ENCODE measurements around the gene DBT.
"Not testable (repeated sequence)": the region's sequence is repeated elsewhere in the genome, so short reads cannot be mapped to it uniquely, and the experiment has no call there.

DBT gene

DNA sequence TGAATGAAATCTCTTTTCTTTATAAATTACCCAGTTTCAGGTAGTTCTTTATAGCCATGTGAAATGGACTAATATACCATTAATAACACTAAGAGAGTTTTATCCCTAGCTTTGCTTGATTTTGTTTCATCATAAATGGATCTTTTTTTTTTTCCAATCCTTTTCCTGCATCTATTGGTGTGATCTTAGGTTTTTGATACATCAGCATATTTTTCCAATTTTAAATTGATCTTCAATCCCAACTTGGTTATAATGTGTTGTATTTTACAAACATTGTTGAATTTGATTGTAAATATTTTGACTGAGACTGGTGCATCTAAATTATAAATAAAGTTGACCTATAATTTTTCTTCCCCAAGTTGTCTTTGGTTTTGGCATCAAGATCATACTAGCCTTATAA is 12.1 kb upstream of the DBT start:
- H3K36me3 ChIP-seq (ENCODE audit: control insufficient read depth, insufficient read depth, low read length) = no peaks in the 10 kb centered on the region
- DNase-seq (ENCODE audit: extremely low read depth, insufficient read length) = no peak
- no peak overlapping the region for H3K4me3 ChIP-seq (replicated peaks; ENCODE audit: low read depth, low read length)
- TF ChIP-seq CTCF (IDR thresholded peaks at IDR 0.05; ENCODE audit: insufficient read depth, low read length, poor library complexity, severe bottlenecking) = no peak
- no peaks in the 10 kb centered on the region for H3K27me3 ChIP-seq (replicated peaks; ENCODE audit: control insufficient read depth, insufficient read depth, low read length)

- not testable (repeated sequence) for H3K27me3 ChIP-seq (replicated peaks; ENCODE audit: control insufficient read depth, insufficient read depth, low read length); DNase-seq (ENCODE audit: extremely low read depth, insufficient read length); H3K4me3 ChIP-seq (replicated peaks; ENCODE audit: low read depth, low read length); H3K36me3 ChIP-seq (ENCODE audit: control insufficient read depth, insufficient read depth, low read length)
These were observed 8.8 kb upstream of the DBT start for GRCh38 chr1:100258427-100258826.

- H3K27me3 ChIP-seq (replicated peaks; ENCODE audit: control insufficient read depth, insufficient read depth, low read length) = not testable (repeated sequence)
These were observed 6.6 kb upstream of the DBT start for GRCh38 chr1:100256273-100256672.

GRCh38 chr1:100253552-100253951 is 3.9 kb upstream of the DBT start:
- Histone ChIP-seq H3K27me3 (replicated peaks; ENCODE audit: control insufficient read depth, insufficient read depth, low read length) (no peaks in the 10 kb centered on the region), H3K36me3 (ENCODE audit: control insufficient read depth, insufficient read depth, low read length) (no peaks in the 10 kb centered on the region), H3K4me3 (replicated peaks; ENCODE audit: low read depth, low read length) (no peak overlapping the region)
- DNase-seq (ENCODE audit: extremely low read depth, insufficient read length) = no peak
- no peak for TF ChIP-seq CTCF (IDR thresholded peaks at IDR 0.05; ENCODE audit: insufficient read depth, low read length, poor library complexity, severe bottlenecking)

More at GRCh38 chr1:100256273-100256672, 6.6 kb upstream of the DBT start:
- H3K36me3 ChIP-seq (ENCODE audit: control insufficient read depth, insufficient read depth, low read length); H3K4me3 ChIP-seq (replicated peaks; ENCODE audit: low read depth, low read length); DNase-seq (ENCODE audit: extremely low read depth, insufficient read length): not testable (repeated sequence)

DNA sequence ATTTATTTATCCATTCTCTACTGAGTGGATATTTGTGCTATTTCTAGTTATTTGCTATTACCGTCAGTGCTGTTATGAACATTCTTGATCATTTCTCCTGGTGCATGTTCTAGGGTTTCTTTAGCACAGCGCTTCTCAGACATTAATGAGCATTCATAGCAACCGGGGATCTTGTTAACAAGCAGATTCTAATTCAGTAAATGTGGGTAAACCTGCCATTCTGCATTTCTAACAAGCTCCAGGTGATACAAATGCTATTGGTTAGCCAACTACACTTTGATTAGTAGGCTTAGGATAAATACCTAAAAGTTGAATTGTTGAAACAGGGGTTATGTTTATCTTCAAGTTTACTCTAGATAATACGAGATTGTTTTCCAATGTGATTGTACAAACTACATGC is 3.3 kb upstream of the DBT start:
- H3K27me3 ChIP-seq (replicated peaks; ENCODE audit: control insufficient read depth, insufficient read depth, low read length) = no peaks in the 10 kb centered on the region
- H3K4me3 ChIP-seq (replicated peaks; ENCODE audit: low read depth, low read length) = no peak overlapping the region
- TF ChIP-seq CTCF (IDR thresholded peaks at IDR 0.05; ENCODE audit: insufficient read depth, low read length, poor library complexity, severe bottlenecking) = no peak
- no peaks in the 10 kb centered on the region for H3K36me3 ChIP-seq (ENCODE audit: control insufficient read depth, insufficient read depth, low read length)
- no peak for DNase-seq (ENCODE audit: extremely low read depth, insufficient read length)

- H3K27me3 ChIP-seq (replicated peaks; ENCODE audit: control insufficient read depth, insufficient read depth, low read length) = no peaks in the 10 kb centered on the region
- no peaks in the 10 kb centered on the region for H3K36me3 ChIP-seq (ENCODE audit: control insufficient read depth, insufficient read depth, low read length)
- H3K4me3 ChIP-seq (replicated peaks; ENCODE audit: low read depth, low read length) = no peak overlapping the region
- no peak for TF ChIP-seq CTCF (IDR thresholded peaks at IDR 0.05; ENCODE audit: insufficient read depth, low read length, poor library complexity, severe bottlenecking)
- DNase-seq (ENCODE audit: extremely low read depth, insufficient read length) = no peak
These were observed 1.2 kb upstream of the DBT start for GRCh38 chr1:100250807-100251206.

DNA sequence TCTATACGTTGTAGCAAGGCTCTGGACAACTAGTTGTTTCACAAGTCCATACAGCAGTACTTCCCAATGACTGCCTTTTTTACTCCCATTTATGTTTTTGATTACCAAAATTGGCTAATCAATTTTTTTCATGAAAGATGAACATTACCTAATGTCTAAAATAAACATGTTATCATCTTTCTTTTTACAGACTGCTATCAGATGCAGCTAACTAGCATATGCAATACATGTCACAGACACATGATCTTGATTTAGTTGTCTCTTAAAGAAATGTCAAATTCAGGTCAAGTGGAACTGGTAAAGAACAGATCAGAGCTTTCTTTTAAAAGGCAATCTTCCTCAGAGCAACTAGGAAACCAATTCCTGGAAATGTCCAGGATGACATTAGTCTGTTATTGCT is 630 bp upstream of the DBT start:
- Histone ChIP-seq H3K4me3 (replicated peaks; ENCODE audit: low read depth, low read length) (peak overlapping the region; percentile 99), H3K27me3 (replicated peaks; ENCODE audit: control insufficient read depth, insufficient read depth, low read length) (no peaks in the 10 kb centered on the region), H3K36me3 (ENCODE audit: control insufficient read depth, insufficient read depth, low read length) (no peaks in the 10 kb centered on the region)
- no peak for TF ChIP-seq CTCF (IDR thresholded peaks at IDR 0.05; ENCODE audit: insufficient read depth, low read length, poor library complexity, severe bottlenecking)
- DNase-seq (ENCODE audit: extremely low read depth, insufficient read length) = no peak
